GM12873 (cell line): ENCODE data around the gene CHRNB4.

ENCODE experiments used
- CTCF ChIP-seq: IDR thresholded peaks from 2 replicates; pipeline ENCODE4 v1.5.1; 2012; ENCODE audit warnings: low read depth, mild to moderate bottlenecking, moderate library complexity, low read length, control low read depth; ENCODE audit not compliant: insufficient read depth; ENCODE audit errors: missing control alignments

Gene CHRNB4

DNA sequence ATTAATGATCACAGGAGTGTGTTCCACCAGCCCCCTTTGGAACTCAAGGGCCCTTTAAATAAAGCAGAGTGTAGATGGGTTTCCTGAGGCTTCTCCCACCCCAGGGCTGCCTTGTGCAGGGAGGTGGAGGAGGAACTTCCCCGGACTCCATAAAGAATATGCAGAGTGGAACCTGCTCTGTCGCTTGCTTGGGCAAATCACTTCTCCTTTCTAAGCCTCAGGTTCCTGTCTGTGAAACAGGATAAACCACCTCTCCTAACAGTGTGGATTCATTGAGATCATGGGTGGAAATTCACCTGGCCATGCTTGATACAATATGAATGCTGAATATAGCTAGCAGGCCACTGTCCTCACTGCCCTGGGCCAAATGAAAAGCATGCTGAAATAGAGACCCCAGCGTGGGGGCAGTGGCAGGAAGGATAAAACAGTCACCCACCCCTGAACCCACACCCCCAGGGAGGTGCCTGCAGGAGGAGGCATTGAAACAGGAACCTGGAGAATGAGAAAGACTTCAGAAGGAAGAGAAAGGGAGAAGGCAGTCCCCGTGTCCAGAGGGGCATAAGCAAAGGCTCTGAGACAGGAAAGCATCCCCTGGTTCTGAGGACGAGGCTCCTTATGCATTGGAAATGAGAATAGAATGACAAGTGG lies 41.1 kb upstream of the CHRNB4 start:
- TF ChIP-seq CTCF: no peak

DNA sequence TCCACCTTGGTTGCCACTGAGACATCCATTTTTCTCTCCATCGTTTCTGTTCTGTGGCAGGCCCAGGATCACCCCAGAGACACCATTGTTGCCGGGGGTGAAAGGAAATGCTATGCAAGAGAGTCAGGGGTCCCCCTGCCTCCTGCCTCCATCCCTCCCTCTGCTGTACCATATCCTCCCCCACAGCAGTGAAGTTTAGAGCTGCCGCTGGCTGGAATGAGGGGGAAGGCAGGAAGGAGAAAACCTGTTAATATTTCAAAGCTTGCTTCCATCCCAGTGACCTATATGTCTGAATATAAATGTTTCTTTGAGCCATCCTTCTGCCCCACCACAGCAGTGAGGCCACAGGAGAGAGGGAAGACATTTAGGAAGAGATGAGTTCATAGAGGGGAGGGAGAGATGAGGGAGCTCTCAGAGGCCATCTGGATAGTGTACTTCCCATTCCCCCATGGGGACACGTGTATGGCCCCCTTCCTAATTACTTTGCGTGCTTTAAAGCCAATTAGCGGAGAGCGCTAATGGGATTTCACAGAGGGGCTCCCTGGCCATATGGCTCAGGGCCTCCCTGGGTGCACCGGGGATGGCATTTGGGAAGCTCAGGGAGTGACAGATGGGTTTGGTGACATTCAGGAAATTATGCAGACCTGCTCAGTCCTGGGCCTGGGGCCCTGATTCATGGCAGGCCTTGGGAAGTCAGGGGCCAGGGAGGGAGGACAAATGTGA lies 40.4 kb upstream of the CHRNB4 start:
- no peak for TF ChIP-seq CTCF

GRCh38 chr15:78680431-78681075 lies 39.5 kb upstream of the CHRNB4 start:
- TF ChIP-seq CTCF: no peak

- no peak for TF ChIP-seq CTCF
Measured at GRCh38 chr15:78679089-78679511, 38.1 kb upstream of the CHRNB4 start.

DNA sequence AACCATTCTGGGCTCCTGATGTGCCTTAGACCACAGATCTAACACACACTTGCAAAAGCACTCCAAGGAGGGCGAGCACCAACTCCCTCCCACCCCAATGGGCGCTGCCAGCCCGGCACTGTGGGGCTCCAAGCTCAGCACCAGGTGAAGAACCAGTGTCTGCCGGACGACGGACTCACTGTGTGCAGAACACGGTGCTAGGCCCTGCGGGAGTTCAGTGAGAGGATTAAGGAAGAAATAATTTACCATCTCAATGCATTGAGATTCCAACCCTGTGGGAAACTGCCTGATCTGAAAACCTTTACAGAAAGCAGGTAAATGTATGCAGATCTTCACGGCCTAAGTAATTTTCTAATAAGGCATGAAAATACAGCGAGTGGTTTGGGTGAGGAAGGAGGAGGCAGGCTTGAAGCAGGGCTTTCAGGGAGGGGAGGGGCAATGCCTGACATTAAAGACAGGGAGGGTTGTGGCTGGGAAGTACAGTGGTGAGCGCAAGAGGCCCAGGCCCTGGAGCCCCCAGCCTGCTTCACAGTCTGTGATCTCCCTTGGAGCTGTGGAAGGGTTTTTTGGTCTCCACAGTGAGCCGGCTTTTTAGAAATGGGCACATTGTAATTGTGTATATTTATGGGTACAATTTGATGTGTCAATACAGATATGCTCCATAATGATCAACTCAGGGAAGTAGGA lies 35.6 kb upstream of the CHRNB4 start:
- no peak for TF ChIP-seq CTCF

DNA sequence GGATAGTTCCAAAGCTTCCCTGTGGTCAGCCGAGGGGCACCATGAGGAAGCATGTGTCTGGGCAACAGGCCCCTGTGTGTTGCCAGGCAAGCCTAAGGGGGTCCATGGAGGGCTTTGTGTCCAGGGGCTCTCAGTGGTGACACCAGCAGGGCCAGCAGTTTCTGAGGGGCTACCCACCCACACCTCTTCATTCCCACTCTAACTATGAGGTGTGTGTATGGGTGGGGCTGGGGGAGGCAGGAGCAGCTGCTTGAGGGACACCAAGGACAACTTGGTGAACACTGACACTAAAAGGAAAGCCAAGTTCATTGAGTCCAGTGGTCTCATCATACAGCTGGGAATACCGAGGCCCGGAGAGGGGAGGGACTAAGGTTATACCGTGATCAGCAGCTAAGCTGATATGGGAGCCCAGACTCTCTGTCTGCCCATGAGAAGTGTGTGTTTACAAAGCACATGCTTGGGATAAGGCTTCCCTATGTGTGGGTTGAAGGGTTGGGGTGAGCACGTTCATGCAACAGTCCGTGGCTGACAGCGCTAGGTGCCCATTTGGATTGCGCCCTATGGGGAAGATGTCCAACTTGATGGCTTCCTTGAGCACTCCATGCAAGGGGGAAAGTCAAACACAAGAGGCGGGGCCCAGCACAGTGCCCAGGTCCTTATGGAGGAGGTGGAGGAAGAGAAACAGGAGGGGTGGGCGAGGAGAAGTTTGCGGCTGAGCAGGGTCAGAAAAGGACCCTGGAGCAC lies 34.8 kb upstream of the CHRNB4 start:
- TF ChIP-seq CTCF: no peak
